NCI-H128 (cell line): ENCODE data around the gene EPG5.
"Not testable (repeated sequence)": the region's sequence is repeated elsewhere in the genome, so short reads cannot be mapped to it uniquely, and the experiment has no call there.

Source experiments
- DNase-seq: peaks from one replicate; lab custom pipeline; 2025; ENCODE audit not compliant: unreplicated experiment; lab: John Stamatoyannopoulos, UW

The EPG5 gene

DNA sequence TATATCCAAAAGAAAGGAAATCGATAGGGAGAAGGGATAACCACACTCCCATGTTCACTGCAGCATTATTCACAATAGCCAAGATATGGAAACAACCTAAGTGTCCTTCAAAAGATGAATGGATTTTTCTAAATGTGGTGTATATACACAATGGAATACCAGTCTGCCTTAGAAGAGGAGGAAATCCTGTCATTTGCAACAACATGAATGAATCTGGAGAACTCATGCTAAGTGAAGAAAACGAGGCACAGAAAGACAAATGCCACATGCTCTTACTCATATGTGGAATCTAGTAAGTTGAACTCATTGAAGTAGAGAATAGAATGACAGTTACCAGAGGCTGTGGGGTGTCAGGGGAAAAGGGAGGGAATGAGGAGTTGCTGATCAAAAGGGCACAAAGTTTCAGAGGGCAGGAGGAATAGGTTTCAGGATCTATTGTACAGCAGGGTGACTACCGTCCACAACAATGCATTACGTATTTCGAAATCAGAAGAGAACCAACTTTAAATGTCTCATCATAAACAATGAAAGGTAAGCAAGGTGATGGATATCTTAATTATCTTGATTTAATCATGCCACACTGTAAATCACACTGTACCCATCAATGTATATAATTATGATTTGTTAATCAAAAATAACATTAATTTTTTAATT lies 95.6 kb downstream of the EPG5 start:
- no peak for DNase-seq

- DNase-seq: no peak
Observed at GRCh38 chr18:45870419-45870818, 96.7 kb downstream of the EPG5 start.

DNA sequence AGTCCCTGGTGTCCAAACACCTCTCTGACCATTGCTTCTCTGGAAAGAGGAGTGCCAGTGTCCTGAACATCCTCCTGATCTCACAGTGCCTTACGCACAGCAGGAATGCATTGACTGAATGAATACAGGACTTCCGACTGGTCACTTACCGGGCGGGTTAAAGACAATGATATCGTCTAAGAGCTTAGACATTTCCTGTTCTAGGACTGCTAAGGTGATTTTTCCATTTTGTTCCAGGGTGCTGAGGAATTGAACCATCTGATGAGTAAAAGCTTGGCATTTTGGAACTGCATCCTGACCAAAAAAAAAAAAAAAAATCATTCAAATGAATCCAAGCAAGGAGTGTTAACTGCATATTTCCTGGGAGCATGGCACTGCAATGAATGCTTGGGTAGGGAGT lies 101.7 kb downstream of the EPG5 start:
- no peak for DNase-seq

DNA sequence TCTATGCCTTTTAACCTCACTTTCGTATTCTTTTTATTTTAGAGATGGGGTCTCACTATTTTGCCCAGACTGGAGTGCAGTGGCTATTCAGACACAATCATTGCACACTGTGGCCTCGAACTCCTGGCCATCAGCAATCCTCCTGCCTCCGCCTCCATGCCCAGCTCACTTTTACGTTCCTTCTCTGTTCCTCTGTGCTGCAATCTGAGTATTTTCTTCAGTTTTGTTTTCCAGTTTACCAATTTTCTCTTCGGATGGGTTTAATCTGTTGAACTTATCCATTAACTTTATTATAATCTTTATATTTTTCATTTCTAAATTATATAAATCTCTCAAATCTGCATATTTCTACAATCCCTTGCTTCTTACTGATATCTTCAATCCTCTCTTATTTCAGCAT lies 103.0 kb downstream of the EPG5 start:
- DNase-seq: no peak

GRCh38 chr18:45863469-45863868 lies 103.7 kb downstream of the EPG5 start:
- DNase-seq: no peak

DNA sequence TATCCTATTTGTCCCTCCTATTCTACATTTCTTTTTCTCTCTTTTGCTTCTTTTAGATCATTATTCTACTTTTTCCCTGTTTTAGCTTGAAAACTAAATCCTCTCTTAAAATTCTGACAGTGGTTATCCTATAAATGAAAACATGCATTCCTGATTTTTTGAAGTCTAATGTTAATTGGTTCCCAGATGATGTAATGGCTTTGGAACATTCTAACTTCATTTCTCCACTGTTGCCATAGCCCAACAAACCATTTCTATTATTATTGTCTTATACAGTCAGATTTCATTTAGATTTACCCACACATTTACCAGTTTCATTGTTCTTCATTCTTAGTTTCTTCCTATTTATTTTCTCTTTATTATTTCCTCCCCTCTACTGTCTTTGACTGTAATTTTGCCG lies 105.2 kb downstream of the EPG5 start:
- no peak for DNase-seq

GRCh38 chr18:45860971-45861370 lies 106.2 kb downstream of the EPG5 start:
- no peak for DNase-seq

- no peak for DNase-seq
Observed at GRCh38 chr18:45860492-45860891, 106.6 kb downstream of the EPG5 start.

GRCh38 chr18:45859334-45859733 lies 107.8 kb downstream of the EPG5 start:
- no peak for DNase-seq

- no peak for DNase-seq
Observed at GRCh38 chr18:45856531-45856930, 110.6 kb downstream of the EPG5 start.

- no peak for DNase-seq
Observed at GRCh38 chr18:45854036-45854586, 113.0 kb downstream of the EPG5 start.

- DNase-seq: no peak
Observed at GRCh38 chr18:45852631-45853030, 114.5 kb downstream of the EPG5 start.

- DNase-seq: no peak
Observed at GRCh38 chr18:45851161-45851925, 115.8 kb downstream of the EPG5 start.

DNA sequence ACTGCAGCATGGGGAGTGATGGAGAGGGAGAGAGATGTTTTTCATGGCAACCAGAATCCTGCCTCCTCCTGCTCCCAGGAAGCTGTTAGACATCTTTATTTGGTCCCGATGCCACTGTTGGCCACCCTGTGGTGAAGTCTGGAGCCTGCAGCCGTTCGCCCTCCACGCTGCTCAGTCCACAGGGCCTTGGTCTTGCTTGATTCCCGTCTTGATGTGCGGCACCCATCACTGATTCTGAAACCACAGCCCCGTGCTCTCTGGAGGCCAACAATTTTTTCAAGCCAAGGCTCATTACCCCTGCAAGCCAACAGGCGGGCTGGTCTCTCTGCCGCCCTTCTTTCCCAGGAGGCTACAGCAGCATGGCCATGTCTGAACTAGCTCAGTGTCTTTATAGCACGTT lies 117.1 kb downstream of the EPG5 start:
- no peak for DNase-seq

DNA sequence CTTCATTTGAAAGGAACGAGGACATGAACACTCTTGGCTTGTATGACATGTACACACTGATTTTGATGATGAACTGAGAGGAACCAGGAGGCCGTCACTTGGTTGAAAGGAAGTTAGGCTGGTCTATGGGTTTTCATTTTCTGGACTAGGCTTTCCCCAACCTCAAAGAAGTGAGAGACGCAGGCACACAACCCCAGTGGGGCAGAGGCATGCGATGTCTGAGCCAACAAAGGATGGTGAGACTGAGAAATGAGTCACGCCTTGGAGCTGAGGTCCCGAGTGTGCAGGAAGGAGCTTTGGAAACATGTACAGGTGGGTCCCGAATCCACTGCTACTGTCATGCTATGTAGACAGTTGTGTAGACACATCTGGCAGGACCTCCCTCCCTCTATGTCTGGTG lies 117.6 kb downstream of the EPG5 start:
- no peak for DNase-seq

- DNase-seq: not testable (repeated sequence)
Observed at GRCh38 chr18:45848643-45849042, 118.5 kb downstream of the EPG5 start.

- DNase-seq: no peak
Observed at GRCh38 chr18:45847119-45847518, 120.0 kb downstream of the EPG5 start.

DNA sequence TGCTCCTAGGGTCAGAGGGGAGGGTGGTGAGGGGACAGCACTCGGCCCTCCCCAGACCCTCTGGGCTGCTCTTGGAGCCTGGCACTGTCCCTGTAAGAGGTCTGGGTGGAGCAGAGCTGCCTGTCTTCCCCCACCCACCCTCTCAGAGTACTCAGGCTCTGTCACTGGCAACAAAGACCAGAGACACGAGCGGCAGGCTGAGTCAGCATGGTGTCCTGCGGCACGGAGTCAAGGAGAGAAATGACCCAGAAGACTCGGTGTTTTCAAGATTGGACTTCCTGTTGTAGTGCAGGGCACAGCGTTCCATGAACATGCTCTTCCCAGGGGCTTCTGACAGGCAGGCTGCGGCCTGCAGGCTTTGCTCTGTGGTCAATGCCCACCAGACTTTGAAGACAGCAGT lies 121.7 kb downstream of the EPG5 start:
- DNase-seq: no peak

- DNase-seq: peak; percentile 39
Observed at GRCh38 chr18:45844938-45845337, 122.2 kb downstream of the EPG5 start.

GRCh38 chr18:45843019-45843418 lies 124.1 kb downstream of the EPG5 start:
- no peak for DNase-seq

GRCh38 chr18:45841765-45842442 lies 125.2 kb downstream of the EPG5 start:
- DNase-seq: no peak
